ENCODE results near the gene LMBR1. TPM values are rescaled to one million over a fixed set of nuclear protein-coding genes. Genes with fewer than 3 reads are reported as not detected.
"Not testable (repeated sequence)": the region's sequence is repeated elsewhere in the genome, so short reads cannot be mapped to it uniquely, and the experiment has no call there.

The LMBR1 gene
- total RNA-seq, 5 donors from 2014 or later (not counting 1 experiment from before 2014, with no cell fraction given) = 79.1 to 94.8 (median 83.8) TPM

- DNase-seq; CTCF ChIA-PET; H3K9me3 ChIP-seq; POLR2A ChIA-PET; H3K27me3 ChIP-seq (replicated peaks in 1 of 2; ENCODE audit: control insufficient read depth in 2 of 2, extremely low read depth in 1 of 2, insufficient read depth in 2 of 2, low read length in 1 of 2); H3K4me1 ChIP-seq (ENCODE audit: control insufficient read depth in 1 of 2, extremely low read depth in 1 of 2, insufficient read depth in 2 of 2, low read length in 2 of 2); H3K4me3 ChIP-seq (ENCODE audit: control insufficient read depth in 1 of 2, extremely low read depth in 1 of 2, low read length in 1 of 2); H3K4me3 Mint-ChIP-seq; ATAC-seq (replicated peaks in 1 of 4); H3K36me3 ChIP-seq (ENCODE audit: control insufficient read depth in 2 of 2, extremely low read depth in 1 of 2, insufficient read depth in 1 of 2, low read length in 1 of 2); H3K27ac Mint-ChIP-seq; H3K27me3 Mint-ChIP-seq; H3K27ac ChIP-seq (ENCODE audit: low read length): not testable (repeated sequence)
- peaks cover 66% of the 10 kb centered on the region for H3K36me3 Mint-ChIP-seq
- H3K9me3 Mint-ChIP-seq = peaks cover 17 to 44% (median 30%) of the 10 kb centered on the region in 3 donors
- WGBS (ENCODE audit: insufficient coverage) = 95% methylated on average over 4 of the region's 8 CpGs
- peaks cover 8 to 16% (median 15%) of the 10 kb centered on the region in 3 donors for H3K4me1 Mint-ChIP-seq
Measured at GRCh38 chr7:156860099-156860498, 32.9 kb downstream of the LMBR1 start.

GRCh38 chr7:156858523-156858922, 34.5 kb downstream of the LMBR1 start:
- H3K27ac ChIP-seq (ENCODE audit: low read length) = no peak overlapping the region
- peaks cover 9 to 21% (median 18%) of the 10 kb centered on the region in 3 donors for H3K4me1 Mint-ChIP-seq
- CTCF ChIA-PET = interaction anchor here in 1 of 2 donors (0.7 kb wide), 1 partner anchor 322 kb away, joined by 3 read pairs; no protein-coding TSS in a partner anchor
- no peak for ATAC-seq (replicated peaks in 1 of 4)
- no peak for DNase-seq
- no peaks in the 10 kb centered on the region for H3K4me1 ChIP-seq (ENCODE audit: control insufficient read depth in 1 of 2, extremely low read depth in 1 of 2, insufficient read depth in 2 of 2, low read length in 2 of 2)
- peaks cover 3 to 6% of the 10 kb centered on the region in 2 donors for H3K36me3 ChIP-seq (ENCODE audit: control insufficient read depth in 2 of 2, extremely low read depth in 1 of 2, insufficient read depth in 1 of 2, low read length in 1 of 2)
- no peak overlapping the region for H3K4me3 Mint-ChIP-seq
- no peaks in the 10 kb centered on the region for H3K27me3 ChIP-seq (replicated peaks in 1 of 2; ENCODE audit: control insufficient read depth in 2 of 2, extremely low read depth in 1 of 2, insufficient read depth in 2 of 2, low read length in 1 of 2)
- H3K27ac Mint-ChIP-seq = no peak overlapping the region
- H3K36me3 Mint-ChIP-seq = peaks cover 75% of the 10 kb centered on the region
- no peaks in the 10 kb centered on the region for H3K27me3 Mint-ChIP-seq
- no peaks in the 10 kb centered on the region for H3K9me3 ChIP-seq
- H3K4me3 ChIP-seq (ENCODE audit: control insufficient read depth in 1 of 2, extremely low read depth in 1 of 2, low read length in 1 of 2) = no peak overlapping the region
- POLR2A ChIA-PET = no interaction called here
- peaks cover 17 to 52% (median 36%) of the 10 kb centered on the region in 3 donors for H3K9me3 Mint-ChIP-seq

DNA sequence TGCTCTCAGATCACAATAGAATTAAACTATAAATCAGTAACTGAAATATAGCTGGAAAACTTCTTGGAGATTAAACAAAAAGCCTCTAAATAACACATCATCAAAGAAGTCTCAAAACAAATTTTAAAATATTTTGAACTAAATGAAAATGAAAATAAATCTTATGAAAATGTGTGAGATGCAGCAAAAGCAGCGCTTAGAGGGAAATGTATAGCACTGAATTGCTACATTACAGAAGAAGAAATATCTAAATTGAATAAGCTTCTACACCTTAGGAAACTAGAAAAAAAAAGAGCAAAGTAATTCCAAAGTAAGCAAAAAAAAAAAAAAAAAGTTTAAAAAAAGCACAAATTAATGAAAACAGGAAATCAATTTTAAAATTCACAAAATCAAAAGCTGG, 35.2 kb downstream of the LMBR1 start:
- Histone ChIP-seq H3K27ac (ENCODE audit: low read length) (no peak overlapping the region), H3K4me1 (ENCODE audit: control insufficient read depth in 1 of 2, extremely low read depth in 1 of 2, insufficient read depth in 2 of 2, low read length in 2 of 2) (no peaks in the 10 kb centered on the region), H3K36me3 (ENCODE audit: control insufficient read depth in 2 of 2, extremely low read depth in 1 of 2, insufficient read depth in 1 of 2, low read length in 1 of 2) (peaks cover 3 to 5% of the 10 kb centered on the region in 2 donors), H3K4me3 (ENCODE audit: control insufficient read depth in 1 of 2, extremely low read depth in 1 of 2, low read length in 1 of 2) (no peak overlapping the region), H3K27me3 (replicated peaks in 1 of 2; ENCODE audit: control insufficient read depth in 2 of 2, extremely low read depth in 1 of 2, insufficient read depth in 2 of 2, low read length in 1 of 2) (no peaks in the 10 kb centered on the region), H3K9me3 (no peaks in the 10 kb centered on the region)
- no CpG with 5 or more reads among the region's 1 CpG for WGBS (ENCODE audit: insufficient coverage)
- ATAC-seq (replicated peaks in 1 of 4) (no peak), DNase-seq (no peak)
- Mint-ChIP-seq H3K27ac (no peak overlapping the region), H3K27me3 (no peaks in the 10 kb centered on the region), H3K36me3 (peaks cover 69% of the 10 kb centered on the region), H3K4me3 (no peak overlapping the region), H3K9me3 (peaks cover 17 to 51% (median 36%) of the 10 kb centered on the region in 3 donors), H3K4me1 (peaks cover 9 to 21% (median 18%) of the 10 kb centered on the region in 3 donors)
- ChIA-PET POLR2A (no interaction called here), CTCF (interaction anchor here in 1 of 2 donors (0.7 kb wide), 1 partner anchor 323 kb away, joined by 3 read pairs; no protein-coding TSS in a partner anchor)

DNA sequence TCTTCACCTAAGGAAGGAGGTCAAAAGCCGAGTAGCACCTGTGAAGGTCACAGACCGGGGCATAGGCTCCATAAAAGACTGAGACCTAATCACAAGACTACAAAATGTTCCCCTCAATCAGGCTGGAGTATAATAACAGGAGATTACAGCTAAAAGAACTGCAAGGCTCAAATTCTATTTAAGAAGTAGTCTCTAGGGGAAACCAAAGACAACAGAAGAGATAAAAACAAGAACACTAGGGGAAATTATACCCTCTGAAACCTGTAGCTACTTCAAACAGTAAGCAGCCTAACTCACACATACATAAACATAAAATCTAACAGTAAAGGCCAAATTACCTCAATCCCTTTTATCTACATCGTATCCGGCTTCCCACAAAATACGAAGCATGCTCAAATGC, 38.3 kb downstream of the LMBR1 start:
- Histone ChIP-seq H3K27ac (ENCODE audit: low read length) (no peak overlapping the region), H3K36me3 (ENCODE audit: control insufficient read depth in 2 of 2, extremely low read depth in 1 of 2, insufficient read depth in 1 of 2, low read length in 1 of 2) (no peaks in the 10 kb centered on the region), H3K4me1 (ENCODE audit: control insufficient read depth in 1 of 2, extremely low read depth in 1 of 2, insufficient read depth in 2 of 2, low read length in 2 of 2) (no peaks in the 10 kb centered on the region), H3K4me3 (ENCODE audit: control insufficient read depth in 1 of 2, extremely low read depth in 1 of 2, low read length in 1 of 2) (no peak overlapping the region), H3K9me3 (peaks cover under 1% of the 10 kb centered on the region), H3K27me3 (replicated peaks in 1 of 2; ENCODE audit: control insufficient read depth in 2 of 2, extremely low read depth in 1 of 2, insufficient read depth in 2 of 2, low read length in 1 of 2) (no peaks in the 10 kb centered on the region)
- CTCF ChIA-PET = no interaction called here
- no CpG with 5 or more reads among the region's 5 CpGs for WGBS (ENCODE audit: insufficient coverage)
- Mint-ChIP-seq H3K27me3 (no peaks in the 10 kb centered on the region), H3K9me3 (peaks cover 5 to 30% (median 19%) of the 10 kb centered on the region in 3 donors), H3K27ac (no peak overlapping the region), H3K4me3 (no peak overlapping the region), H3K36me3 (peaks cover 64% of the 10 kb centered on the region), H3K4me1 (peaks cover 9 to 34% (median 29%) of the 10 kb centered on the region in 3 donors)
- ATAC-seq (replicated peaks in 1 of 4) (no peak), DNase-seq (no peak)
- POLR2A ChIA-PET = no interaction called here

- Histone ChIP-seq H3K27ac (ENCODE audit: low read length) (no peak overlapping the region), H3K9me3 (peaks cover 2% of the 10 kb centered on the region), H3K4me1 (ENCODE audit: control insufficient read depth in 1 of 2, extremely low read depth in 1 of 2, insufficient read depth in 2 of 2, low read length in 2 of 2) (no peaks in the 10 kb centered on the region), H3K27me3 (replicated peaks in 1 of 2; ENCODE audit: control insufficient read depth in 2 of 2, extremely low read depth in 1 of 2, insufficient read depth in 2 of 2, low read length in 1 of 2) (no peaks in the 10 kb centered on the region), H3K4me3 (ENCODE audit: control insufficient read depth in 1 of 2, extremely low read depth in 1 of 2, low read length in 1 of 2) (no peak overlapping the region), H3K36me3 (ENCODE audit: control insufficient read depth in 2 of 2, extremely low read depth in 1 of 2, insufficient read depth in 1 of 2, low read length in 1 of 2) (no peaks in the 10 kb centered on the region)
- POLR2A ChIA-PET = interaction anchor here in 1 of 2 donors (0.7 kb wide), 1 partner anchor 1644 kb away, joined by 3 read pairs; no protein-coding TSS in a partner anchor
- CTCF ChIA-PET = no interaction called here
- no peak overlapping the region for H3K27ac Mint-ChIP-seq
- peaks cover 0 to 5% (median 0%) of the 10 kb centered on the region in 3 donors for H3K9me3 Mint-ChIP-seq
- DNase-seq = no peak
- peaks cover 36% of the 10 kb centered on the region for H3K36me3 Mint-ChIP-seq
- H3K27me3 Mint-ChIP-seq = no peaks in the 10 kb centered on the region
- WGBS (ENCODE audit: insufficient coverage) = no CpG with 5 or more reads among the region's 3 CpGs
- H3K4me1 Mint-ChIP-seq = peaks cover 38 to 54% (median 53%) of the 10 kb centered on the region in 3 donors
- no peak overlapping the region for H3K4me3 Mint-ChIP-seq
- ATAC-seq (replicated peaks in 1 of 4) = no peak
Measured at GRCh38 chr7:156848979-156849378, 44.0 kb downstream of the LMBR1 start.

- 100% methylated on average over 1 of the region's 5 CpGs for WGBS (ENCODE audit: insufficient coverage)
- H3K36me3 ChIP-seq (ENCODE audit: control insufficient read depth in 2 of 2, extremely low read depth in 1 of 2, insufficient read depth in 1 of 2, low read length in 1 of 2) = no peaks in the 10 kb centered on the region
- H3K9me3 ChIP-seq = peaks cover 2% of the 10 kb centered on the region
- Mint-ChIP-seq H3K27me3 (no peaks in the 10 kb centered on the region), H3K36me3 (peaks cover 22% of the 10 kb centered on the region), H3K9me3 (peaks cover 0 to 5% (median 0%) of the 10 kb centered on the region in 3 donors), H3K4me3 (no peak overlapping the region), H3K4me1 (peaks cover 38 to 43% (median 39%) of the 10 kb centered on the region in 3 donors), H3K27ac (no peak overlapping the region)
- ChIA-PET CTCF (no interaction called here), POLR2A (interaction anchor here (0.6 kb wide), 2 partner anchors 48 to 83 kb away, joined by 3 read pairs; no protein-coding TSS in a partner anchor)
- no peak for DNase-seq
- H3K27me3 ChIP-seq (replicated peaks in 1 of 2; ENCODE audit: control insufficient read depth in 2 of 2, extremely low read depth in 1 of 2, insufficient read depth in 2 of 2, low read length in 1 of 2) = no peaks in the 10 kb centered on the region
- no peak overlapping the region for H3K4me3 ChIP-seq (ENCODE audit: control insufficient read depth in 1 of 2, extremely low read depth in 1 of 2, low read length in 1 of 2)
- no peaks in the 10 kb centered on the region for H3K4me1 ChIP-seq (ENCODE audit: control insufficient read depth in 1 of 2, extremely low read depth in 1 of 2, insufficient read depth in 2 of 2, low read length in 2 of 2)
- no peak for ATAC-seq (replicated peaks in 1 of 4)
- H3K27ac ChIP-seq (ENCODE audit: low read length) = no peak overlapping the region
Measured at GRCh38 chr7:156845379-156846101, 47.4 kb downstream of the LMBR1 start.

Data from T-cell (primary cell).